ENCODE measurements around the gene CCDC7. TPM values are rescaled to one million over a fixed set of nuclear protein-coding genes. Genes with fewer than 3 reads are reported as not detected.
"Not testable (repeated sequence)": the region's sequence is repeated elsewhere in the genome, so short reads cannot be mapped to it uniquely, and the experiment has no call there.

CCDC7 gene
- total RNA-seq, 1 donor from 2014 or later = 146 TPM

- no peak for DNase-seq
These were observed 285.6 kb downstream of the CCDC7 start for GRCh38 chr10:32731527-32731926.

DNA sequence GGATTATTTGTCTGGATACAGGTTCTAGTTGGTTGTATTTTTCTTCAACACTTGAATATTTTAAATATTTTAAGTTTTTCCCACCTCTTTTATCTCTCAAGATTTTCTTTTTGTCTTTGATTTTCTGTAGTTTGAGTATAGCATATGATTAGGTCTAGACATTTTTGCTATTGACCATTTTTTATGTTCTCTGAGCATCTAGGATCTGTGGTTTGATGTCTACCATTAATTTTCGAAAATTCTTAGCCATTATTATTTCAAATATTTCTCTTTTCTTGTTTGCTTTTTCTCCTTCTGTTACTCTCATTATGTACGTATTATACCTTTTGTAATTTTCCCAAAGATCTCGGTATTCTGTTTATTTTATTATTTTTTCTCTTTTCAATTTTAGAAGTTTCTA is 293.0 kb downstream of the CCDC7 start:
- DNase-seq = no peak

- no peak for DNase-seq
These were observed 298.4 kb downstream of the CCDC7 start for GRCh38 chr10:32744321-32744720.

DNA sequence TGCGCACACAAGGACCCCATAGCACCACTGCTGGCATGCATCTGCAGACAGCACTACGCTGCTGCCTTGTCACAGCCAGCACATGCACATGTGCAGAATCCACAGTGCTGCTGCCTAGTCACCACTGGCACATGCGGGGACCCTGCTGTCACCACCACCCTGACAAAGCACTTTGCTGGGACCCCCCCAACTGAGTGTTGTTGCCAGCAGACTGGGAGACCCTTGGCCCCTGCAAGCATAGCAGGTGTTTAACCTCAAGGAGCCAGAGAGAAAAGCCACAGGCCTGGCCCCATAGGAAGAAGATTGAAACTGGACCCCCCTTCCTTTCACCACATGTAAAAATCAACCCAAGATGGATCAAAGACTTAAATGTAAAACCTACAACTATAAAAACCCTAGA is 300.9 kb downstream of the CCDC7 start:
- DNase-seq = no peak

- DNase-seq = no peak
These were observed 305.6 kb downstream of the CCDC7 start for GRCh38 chr10:32751582-32751981.

GRCh38 chr10:32754900-32755299 is 309.0 kb downstream of the CCDC7 start:
- DNase-seq = not testable (repeated sequence)

- DNase-seq = no peak
These were observed 325.3 kb downstream of the CCDC7 start for GRCh38 chr10:32771217-32771616.

GRCh38 chr10:32773105-32773504 is 327.2 kb downstream of the CCDC7 start:
- no peak for DNase-seq

GRCh38 chr10:32786968-32787367 is 341.0 kb downstream of the CCDC7 start:
- DNase-seq = no peak

- no peak for DNase-seq
These were observed 341.8 kb downstream of the CCDC7 start for GRCh38 chr10:32787690-32788284.

- no peak for DNase-seq
These were observed 342.4 kb downstream of the CCDC7 start for GRCh38 chr10:32788359-32788758.

DNA sequence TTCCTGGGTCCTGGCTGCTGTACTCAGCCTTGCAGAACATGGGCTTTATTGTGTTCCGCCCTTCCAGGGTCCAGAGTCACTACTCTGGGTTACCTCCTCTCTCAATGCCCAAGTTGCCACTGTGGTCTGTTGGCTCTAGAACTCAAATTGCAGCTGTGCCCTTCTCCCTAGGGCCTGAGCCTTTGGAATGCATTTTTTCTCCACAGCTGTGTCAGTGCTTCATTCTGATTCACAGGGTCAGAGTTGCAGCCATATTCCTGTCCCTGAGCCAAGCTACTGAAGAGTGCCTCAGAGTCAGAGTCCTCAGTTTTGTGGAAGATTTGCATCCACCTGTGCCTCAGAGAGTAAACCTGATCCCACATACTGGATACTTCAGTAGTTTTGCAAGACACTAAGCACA is 344.5 kb downstream of the CCDC7 start:
- DNase-seq = no peak

GRCh38 chr10:32793033-32793432 is 347.1 kb downstream of the CCDC7 start:
- no peak for DNase-seq

DNA sequence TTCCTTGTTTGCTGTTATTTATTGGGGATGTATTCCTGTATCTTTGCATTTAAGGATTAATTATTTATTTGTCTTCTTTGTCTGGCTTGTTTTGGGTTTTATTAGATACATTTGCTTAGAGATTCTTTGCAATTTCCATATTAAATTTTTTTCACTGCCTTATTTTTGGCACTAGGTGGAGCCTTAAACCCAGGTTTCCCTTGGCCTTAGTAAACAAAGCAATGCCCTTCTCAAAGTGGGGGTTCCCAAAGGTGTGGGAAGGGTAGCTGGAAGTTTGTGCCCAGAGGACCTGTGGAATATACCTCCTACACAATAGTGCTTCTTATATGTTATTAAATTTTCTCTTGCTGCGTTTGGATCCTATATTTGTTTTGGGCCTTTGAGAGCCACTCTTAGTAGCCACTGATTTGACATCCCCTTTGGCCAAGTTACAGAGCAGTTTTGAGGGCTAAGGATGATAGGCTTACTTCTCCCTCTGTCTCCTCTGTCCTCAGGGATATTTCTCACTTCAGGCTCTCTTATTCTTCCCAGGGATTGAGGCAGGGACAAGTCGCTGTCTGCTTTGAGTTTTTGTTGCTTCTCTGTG is 349.8 kb downstream of the CCDC7 start:
- DNase-seq = no peak

DNA sequence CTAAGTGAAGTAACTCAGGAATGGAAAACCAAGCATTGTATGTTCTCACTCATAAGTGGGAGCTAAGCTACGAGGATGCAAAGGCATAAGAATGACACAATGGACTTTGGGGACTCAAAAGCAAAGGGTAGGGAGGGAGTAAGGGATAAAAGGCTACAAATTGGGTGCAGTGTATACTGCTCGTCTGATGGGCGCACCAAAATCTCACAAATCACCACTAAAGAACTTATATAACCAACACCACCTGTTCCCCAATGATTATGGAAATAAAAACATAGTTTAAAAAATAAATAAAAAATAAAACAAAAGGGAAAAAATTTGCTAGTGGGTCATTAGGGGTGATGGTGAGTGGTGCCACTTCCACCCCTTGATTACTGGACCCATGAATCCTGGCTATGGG is 351.5 kb downstream of the CCDC7 start:
- not testable (repeated sequence) for DNase-seq

DNA sequence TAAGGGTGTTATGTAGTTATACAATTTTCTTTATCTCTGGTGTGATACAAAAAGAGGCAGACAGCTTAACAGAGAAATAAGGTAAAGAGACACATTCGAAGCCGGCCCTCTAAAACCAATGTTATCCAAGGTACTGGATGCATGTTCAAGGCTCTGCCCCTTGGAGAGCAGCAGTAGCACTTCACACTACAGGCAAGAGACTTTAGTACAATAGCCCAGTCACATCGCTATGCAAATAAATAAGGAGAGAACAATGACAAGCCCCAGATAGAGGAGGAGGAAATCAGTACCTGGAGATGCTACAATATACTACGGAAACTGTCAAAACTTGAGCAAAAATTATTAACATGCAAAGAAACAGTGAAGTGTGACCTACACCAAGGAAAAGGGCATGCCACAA is 401.0 kb downstream of the CCDC7 start:
- no peak for DNase-seq

- DNase-seq = no peak
These were observed 405.4 kb downstream of the CCDC7 start for GRCh38 chr10:32851301-32851700.

GRCh38 chr10:32854435-32854834 is 408.5 kb downstream of the CCDC7 start:
- DNase-seq = no peak

- DNase-seq = no peak
These were observed 419.2 kb downstream of the CCDC7 start for GRCh38 chr10:32865170-32865569.

DNA sequence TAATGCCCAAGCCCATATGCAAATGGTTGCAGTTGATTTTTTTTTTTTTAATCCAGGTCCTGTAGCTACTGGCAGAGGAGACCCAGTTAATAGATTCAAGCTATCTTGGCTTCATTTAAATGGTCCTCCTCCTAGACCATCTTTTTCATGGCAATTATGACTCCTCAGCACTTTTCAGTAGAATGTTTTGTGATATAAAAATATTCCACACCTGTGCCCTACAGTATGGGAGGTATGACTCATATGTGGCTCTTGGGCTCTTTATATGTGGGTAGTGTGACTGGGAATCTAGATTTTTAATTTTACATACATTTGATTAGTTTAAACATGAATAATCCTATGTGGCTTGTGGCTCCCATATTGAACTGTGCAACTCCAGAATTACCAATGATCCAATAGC is 432.0 kb downstream of the CCDC7 start:
- DNase-seq = no peak

GRCh38 chr10:32878646-32879045 is 432.7 kb downstream of the CCDC7 start:
- DNase-seq = no peak

- no peak for DNase-seq
These were observed 436.1 kb downstream of the CCDC7 start for GRCh38 chr10:32882076-32882475.

- DNase-seq = no peak
These were observed 441.5 kb downstream of the CCDC7 start for GRCh38 chr10:32887481-32887880.

- no peak for DNase-seq
These were observed 442.4 kb downstream of the CCDC7 start for GRCh38 chr10:32888161-32888927.

Data from occipital lobe (tissue), 2 donors.